HS-5 (cell line): ENCODE results near the gene PA2G4.

Experiments used
- DNase-seq: peaks from one replicate; pipeline ENCODE4 v3.0.0-alpha.2; 2012; ENCODE audit warnings: low read depth

The PA2G4 gene

DNA sequence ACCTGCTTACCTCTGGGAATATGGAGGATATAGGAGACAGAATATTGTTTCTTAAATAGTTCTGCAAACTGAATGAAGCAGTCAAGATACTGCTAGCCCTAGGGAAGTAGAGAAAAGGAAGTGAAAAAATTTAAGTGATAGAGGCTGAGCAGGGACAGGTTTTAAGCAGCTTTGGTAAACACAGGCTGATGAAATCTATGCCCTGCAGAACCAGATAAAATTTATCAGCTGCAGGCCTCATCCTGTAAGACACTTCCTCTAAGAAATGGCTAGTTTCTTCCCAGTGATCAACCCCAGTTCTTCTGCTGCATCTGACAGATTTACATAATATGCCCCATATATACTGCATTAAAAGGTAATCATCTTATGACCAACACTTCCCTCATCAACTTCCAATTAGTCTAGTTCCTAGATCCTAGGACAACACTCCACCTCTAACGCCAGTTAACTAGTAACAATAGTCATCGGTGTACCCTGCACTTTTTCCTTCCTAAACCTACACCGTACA, 22.4 kb downstream of the PA2G4 start:
- no peak for DNase-seq

DNA sequence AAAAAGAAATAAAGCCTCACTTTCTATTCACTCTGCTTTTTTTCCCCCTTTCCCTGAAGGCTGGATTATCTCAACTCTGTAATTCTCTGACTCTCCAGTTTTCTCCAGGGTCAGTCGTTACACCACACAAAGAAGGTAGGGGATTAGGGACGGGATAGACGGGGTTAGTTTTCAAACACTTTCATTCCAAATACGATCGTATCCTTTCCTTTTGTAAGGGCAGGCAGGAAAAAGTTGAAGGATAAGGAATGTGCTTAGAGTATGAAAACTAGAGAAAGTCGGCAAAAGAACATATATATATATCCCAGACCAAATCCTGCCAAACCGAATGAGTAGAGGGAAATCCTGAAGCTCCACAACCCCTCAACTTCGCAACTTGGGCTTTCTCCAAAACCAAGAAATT, 23.1 kb downstream of the PA2G4 start:
- no peak for DNase-seq

DNA sequence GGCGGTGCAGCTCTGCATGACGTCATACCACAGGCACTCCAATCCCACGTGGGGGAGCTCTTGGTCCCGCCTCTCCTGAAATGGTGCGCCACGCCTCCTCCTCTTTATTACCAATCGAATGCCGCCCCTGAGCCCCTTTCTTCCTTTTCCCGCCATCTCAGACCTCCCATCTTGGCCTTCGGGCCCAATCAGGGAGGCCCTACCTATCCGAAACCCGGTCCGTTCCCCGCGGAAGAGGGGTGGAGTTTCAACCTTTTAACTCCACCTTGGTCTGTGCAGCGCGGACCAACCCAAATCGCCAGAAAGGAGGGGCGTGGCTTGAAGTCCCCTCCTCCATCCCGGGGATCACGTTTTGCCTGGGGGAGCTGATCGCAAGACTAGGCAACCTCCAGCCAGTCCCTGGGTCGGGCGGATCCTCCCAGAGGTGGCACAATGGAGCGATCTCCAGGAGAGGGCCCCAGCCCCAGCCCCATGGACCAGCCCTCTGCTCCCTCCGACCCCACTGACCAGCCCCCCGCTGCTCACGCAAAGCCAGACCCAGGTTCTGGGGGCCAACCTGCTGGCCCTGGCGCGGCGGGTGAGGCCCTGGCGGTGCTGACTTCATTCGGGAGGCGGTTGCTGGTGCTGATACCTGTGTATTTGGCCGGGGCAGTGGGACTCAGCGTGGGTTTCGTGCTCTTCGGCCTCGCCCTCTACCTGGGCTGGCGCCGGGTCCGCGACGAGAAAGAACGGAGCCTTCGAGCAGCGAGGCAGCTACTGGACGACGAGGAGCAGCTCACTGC, 23.7 kb downstream of the PA2G4 start, which contains the start of gene ESYT1:
Gene ESYT1, plus strand, starts transcription at position 380 of the 782 bp plus-strand sequence. Its CDS starts 53 bp downstream, at position 433.
- peak; percentile 99 for DNase-seq

DNA sequence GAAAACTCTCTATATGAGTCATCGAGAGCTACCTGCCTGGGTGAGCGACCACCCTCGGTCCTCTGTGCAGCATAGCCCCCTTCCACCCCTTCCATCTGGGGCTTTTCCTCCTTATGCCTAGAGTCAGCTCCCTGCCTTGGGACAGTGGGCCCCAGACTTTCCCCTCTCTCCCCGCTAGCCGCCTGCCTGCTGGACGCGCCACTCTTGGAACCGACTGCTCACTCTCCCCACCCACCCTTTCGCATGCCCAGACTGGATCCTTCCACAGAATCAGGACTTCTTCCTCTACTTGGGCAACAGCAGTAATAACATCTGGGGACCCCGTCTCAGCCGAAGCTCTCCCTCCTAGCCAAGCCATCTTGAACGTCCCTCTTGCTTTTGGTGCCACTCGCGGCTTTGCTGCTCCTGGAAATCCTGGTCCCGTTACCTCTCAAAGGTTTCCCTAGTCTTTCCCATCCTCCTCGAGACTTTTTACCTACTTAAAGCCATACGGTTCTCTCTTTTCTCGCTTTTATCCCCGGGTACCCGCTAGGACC, 24.4 kb downstream of the PA2G4 start:
- no peak for DNase-seq

DNA sequence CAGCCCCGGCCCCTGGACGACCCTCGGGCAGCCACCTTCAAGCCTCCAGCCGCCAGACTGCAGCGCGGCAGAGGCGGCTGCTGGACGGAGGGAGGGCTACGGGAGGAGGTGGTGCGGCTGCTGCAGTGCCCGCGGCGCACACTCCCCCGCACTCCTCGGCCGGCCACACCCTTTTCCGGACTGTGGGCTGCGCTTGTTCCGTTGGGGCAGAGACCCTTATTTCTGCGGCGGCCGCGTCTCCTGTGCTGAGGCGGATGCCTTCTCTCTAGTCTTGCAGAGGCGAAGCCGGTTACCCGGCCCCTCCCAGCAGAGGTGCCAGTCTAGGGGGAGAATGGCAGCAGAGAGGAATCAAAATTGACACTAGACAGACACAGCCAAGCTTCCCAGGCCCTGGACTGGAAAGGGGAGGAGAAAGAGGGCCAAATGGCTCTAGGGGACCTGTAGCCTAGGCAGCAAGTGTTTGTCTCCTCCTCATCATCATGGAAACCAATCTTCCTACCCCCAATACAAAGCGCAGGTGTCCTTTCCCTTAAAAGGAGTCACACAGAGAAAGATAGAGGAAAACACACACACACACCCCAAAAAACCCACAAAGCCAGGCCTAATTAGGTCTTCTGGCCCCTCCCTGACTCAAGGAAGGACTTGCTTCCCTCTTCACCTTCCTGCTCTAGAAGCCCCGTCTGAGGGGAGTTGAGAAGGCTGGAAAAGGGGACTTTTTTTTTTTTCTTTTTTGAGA, 25.0 kb downstream of the PA2G4 start:
- no peak for DNase-seq

DNA sequence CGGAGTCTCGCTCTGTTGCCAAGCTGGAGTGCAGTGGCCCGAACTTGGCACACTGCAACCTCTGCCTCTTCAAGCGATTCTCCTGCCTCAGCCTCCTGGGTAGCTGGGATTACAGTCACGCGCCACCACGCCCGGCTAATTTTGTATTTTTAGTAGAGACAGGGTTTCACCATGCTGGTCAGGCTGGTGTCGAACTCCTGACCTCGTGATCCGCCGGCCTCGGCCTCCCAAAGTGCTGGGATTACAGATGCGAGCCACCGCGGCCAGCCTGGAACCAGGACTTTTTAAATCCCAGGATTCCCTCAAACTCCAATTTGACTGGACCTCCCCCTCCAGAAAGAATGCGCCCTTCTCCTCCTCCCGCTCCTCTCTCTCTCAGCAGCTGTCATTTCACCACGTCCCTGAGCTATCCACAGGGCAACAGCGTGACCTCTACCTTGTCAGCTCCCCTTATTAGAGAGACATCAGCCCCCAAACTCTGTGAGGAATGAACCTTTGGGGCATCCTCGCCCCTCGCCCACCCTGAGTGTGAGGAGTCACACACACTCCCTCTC, 25.7 kb downstream of the PA2G4 start:
- no peak for DNase-seq

DNA sequence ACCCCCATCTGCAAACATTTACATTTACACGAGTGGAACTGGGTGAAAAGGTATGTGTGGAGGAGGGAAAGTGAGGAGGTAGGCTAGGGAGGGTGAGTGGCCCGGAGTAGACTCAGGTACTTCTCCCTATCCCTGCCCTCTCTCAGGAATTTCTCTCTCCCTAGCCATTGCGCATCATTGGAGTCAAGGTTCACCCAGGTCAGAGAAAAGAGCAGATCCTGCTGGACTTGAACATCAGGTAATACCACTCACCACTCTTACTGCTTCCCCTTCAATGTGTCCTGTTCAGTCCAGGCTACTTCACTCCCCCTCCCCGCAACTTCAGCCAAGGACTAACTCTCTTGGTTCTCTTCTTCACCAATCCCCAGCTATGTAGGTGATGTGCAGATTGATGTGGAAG, 26.5 kb downstream of the PA2G4 start:
- DNase-seq = no peak

DNA sequence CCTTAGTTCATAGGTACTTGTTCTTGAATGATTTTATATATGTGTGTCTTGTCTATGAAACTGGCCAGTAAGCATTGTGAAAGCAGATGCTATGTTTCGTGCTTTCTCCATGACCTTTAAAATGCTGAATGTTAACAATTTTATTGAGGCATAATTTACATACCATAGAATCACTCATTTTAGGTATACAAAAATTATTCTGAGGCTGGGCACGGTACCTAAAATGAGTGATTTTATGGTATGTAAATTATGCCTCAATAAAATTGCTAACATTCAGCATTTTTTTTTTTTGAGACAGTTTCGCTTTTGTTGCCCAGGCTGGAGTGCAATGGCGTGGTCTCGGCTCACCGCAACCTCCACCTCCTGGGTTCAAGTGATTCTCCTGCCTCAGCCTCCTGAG, 30.5 kb downstream of the PA2G4 start:
- no peak for DNase-seq

DNA sequence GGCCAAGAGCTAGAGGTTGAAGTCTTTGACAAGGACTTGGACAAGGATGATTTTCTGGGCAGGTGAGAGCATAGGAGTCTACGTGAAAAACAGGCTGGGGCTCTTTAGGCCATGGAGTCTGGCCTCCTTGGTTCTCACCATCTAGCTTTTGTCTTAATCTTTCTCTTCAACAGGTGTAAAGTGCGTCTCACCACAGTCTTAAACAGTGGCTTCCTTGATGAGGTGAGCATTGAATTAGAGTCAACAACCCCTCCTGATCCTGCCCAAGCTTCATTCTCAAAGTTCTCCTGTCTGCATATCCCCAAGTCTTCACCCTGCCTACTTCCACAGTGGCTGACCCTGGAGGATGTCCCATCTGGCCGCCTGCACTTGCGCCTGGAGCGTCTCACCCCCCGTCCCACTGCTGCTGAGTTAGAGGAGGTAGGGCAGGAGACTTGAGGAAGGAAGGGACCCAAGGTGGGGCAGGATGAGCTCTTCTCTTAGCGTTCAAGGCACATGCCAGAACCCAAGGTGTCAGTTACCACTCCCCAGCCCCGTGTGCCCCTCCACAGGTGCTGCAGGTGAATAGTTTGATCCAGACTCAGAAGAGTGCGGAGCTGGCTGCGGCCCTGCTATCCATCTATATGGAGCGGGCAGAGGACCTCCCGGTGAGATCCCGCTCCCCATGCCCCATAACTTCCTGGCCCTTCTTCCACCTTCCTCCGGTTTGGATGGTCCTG, 33.7 kb downstream of the PA2G4 start:
- no peak for DNase-seq

DNA sequence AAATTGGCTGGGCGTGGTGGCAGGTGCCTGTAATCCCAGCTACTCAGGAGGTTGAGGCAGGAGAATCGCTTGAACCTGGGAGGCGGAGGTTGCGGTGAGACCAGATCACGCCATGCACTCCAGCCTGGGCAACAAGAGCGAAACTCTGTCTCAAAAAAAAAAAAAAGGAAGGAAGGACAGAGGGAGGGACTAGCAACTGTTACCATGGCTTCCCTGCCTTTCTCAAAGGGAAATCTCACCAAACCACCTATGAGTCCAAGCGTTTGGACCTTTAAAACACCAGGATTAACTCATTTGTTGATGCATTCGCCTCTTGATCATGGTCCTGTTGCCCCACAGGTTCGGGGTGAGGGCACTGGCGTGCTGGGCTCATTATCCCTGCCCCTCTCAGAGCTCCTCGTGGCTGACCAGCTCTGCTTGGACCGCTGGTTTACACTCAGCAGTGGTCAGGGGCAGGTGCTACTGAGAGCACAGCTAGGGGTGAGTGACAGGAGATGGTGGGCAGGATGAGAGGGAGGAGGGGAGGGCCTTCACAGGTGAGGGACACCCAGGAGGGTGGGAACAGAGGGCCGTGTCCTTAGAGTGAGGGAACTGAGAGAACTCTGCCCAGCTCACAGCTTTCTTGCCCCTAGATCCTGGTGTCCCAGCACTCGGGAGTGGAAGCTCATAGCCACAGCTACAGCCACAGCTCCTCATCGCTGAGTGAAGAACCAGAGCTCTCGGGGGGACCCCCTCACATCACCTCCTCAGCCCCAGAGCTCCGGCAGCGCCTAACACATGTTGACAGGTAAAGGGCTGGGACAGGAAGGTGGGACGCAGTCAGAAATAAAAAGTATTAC, 37.8 kb downstream of the PA2G4 start:
- no peak for DNase-seq

DNA sequence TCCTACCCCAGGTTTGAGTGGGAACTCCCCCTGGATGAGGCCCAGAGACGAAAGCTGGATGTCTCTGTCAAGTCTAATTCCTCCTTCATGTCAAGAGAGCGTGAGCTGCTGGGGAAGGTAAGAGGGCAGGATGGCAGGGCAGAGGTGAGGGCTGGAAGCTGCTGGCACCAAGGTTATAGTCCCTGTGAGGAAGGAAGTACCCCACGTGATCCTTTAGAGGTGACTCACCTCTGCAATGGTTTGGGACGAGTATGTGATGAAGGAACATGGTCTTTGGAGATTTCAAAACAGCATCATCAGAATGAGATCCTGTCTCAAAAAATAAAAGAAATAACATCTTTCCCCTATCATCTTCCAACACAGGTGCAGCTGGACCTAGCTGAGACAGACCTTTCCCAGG, 38.9 kb downstream of the PA2G4 start:
- no peak for DNase-seq

DNA sequence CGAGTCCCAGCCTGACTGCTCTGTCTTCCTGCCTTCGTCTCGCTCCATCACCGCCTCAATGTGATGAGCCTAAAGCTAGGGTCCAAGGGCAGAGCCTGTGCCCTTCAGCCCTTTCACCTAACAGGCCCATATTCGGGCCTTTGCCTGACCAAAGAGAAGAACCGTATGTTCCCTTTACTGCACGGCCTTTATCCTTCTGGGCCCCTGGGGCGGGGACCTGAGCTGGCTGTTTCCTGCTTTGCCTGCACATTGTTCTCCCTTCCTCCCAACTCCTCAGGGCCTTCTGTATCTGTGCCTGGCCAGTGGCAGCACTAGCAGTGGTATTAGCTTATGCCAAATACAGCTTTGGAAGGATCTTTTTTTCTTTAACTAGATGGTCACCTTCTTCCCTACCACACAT, 39.5 kb downstream of the PA2G4 start:
- DNase-seq = no peak

DNA sequence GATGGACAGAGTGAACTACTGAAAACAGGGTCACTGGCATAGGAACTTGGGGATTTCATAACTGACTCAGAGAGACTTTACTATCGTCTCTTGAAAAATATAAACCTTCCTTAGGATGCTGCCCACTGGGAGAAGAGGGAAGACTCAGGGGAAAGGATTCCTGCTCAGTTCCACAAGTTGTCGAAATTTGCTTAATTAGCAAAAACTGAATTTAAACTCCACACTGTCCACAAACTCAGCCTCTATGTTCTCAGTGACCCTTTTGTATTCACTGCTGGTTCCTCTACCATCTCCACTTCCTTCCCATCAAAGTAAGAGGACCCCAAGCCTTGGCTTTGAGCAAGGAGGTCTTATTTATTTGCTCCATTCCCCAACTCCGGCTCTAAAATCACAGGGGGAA, 40.9 kb downstream of the PA2G4 start:
- DNase-seq = no peak

DNA sequence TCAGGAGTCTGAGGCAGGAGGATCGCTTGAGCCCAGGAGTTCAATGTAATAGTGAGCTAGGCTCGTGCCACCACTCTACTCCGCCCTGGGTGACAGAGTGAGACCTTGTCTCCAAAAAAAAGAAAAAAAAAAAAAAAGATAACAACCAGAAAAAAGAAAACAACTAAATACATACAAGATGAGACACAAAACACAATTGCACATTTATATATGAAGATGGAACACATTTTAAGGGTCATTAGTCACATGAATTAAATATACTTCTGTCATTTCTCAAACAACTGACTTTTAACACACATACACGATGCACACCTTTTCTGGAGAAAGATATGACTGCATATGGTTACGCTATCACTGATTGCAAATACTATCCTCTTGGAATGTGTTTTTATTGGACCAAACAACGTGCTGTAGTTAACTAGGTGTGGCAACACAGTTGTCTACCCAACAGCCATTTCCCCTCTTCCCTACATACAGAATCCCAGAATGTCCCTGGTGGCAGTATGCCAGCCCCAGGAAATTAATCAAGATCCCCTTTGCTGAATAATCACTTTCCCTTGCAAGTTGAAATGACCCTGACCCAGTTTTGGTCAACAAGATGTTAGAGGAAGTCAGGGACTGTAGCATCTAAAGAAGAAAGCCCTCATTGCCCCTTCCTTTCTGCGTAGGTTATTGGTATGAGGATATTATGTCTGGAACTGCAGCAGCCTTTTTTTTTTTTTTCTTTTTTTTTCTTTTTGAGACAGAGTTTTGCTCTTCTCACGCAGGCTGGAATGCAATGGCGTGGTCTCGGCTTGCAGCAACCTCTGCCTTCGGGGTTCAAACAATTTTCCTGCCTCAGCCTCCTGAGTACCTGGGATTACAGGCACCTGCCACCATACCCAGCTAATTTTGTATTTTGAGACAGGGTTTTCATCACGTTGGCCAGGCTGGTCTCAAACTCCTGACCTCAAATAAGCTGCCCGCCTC, 42.4 kb downstream of the PA2G4 start:
- DNase-seq = no peak

DNA sequence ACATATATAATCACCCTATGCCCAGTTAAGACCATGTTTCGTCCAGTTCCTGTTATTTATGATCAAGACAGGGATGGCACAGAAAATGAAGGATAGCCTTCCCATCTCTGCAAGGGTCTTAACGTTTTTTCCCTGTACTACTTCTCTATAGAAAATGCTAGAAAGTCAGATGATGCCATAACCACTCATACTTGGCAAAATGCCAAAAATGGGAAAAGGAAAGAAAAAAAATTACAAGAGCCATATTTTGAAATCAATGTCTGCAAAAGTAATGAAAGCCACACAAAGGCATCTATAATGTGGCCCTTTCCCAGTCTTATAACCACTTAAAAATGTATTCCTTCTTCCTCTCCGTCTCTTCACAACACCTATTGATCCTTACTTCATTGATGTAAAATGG, 46.2 kb downstream of the PA2G4 start:
- no peak for DNase-seq

DNA sequence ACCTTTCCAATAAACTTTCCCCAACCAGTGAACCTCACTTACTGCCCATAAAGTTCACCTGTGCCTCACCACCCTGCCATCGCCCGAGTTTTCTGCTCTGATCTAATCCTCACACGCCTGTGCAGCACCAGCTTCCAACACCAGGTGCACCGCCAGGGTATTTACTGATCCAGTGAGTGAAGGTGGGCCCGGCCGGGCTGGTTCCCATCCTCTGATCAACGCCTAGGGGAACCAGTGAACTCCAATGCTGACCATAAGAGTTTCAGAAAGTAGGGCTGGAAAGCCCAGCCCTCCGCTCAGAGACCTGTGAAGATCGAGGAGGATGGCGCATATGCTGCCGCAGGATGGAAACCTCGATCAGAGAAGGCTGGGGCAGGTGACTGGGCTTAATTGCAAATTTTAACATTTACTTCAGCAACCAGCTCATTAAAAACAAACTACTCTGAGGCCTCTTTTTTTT, 47.3 kb downstream of the PA2G4 start:
- DNase-seq = no peak

DNA sequence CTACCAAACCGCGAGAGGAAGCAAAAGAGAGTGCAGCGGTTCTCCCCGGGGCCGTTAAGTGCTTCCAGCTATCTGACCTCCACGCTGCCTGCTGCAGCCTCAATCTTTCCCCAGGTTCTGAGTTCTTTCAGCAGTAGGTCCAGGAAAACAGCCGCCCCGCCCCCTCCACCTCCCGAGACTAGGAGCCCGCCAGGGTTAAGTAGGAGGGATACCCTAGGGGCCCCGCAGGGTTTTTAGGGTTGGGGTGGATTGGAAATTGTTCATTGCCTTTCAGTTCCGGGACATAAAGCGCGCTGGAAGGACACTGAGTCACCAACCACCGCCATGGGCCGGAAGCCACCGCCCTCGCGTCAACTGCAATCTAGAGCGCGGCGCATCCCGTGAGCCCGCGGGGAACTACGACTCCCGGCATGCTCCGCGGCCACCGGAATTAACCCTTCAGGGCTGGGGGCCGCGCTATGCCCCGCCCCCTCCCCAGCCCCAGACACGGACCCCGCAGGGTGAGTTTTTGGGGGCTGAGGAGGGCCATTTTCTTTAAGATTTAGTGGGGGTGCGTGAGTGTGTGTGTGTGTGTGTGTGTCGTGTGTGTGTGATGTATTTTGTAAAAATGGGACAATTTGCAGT, 47.9 kb downstream of the PA2G4 start, which contains the start of gene MYL6B:
Gene MYL6B, plus strand, starts transcription at position 456 of the 624 bp plus-strand sequence. CDS start 1,332 bp downstream, outside the sequence.
- peak; percentile 69 for DNase-seq

DNA sequence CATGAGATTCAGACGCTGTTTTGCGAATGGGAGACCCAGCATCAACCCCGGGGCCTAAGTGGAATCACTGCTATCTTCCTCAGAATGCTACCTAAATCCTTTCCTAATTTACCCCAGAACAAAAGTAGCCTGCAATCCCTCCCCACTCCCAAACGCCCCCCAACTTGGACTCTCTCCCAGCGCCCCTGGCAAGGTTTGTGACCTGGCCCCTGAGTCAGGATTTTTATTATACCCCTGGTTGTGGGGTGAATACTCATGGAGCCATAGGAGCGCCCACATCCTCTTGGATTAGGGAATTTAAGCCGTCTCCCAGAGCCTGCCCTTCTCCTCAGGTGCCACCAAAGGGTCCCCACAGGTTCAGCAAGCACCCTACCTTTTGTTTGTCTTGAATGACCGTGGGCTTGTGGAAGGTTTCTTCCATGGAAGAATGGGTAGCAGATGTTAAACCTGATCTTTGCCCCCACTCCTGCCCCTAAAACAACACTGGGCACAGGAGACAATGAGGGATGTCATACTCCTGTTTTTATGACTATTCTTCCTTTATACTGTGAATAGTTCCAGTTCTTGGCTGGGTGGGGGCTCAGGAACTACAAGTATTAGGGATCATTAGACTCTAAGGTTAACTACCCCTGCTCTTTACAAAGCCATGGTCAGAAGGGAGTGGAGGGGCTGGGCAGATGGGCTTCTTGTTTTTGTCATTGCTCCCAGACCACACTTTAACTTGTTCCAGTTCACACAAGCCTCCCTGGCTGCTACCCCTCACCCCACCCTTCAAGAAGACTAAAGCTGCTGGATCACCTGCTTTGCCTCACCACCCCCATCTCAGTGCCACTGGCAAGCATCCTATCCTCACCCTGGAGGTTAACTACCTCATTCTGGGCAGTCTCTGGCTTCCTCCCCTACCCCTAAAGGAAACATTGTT, 48.7 kb downstream of the PA2G4 start:
- no peak for DNase-seq
